Endothelial cell of umbilical vein (primary cell): ENCODE measurements around the gene TPCN2. TPM values are rescaled to one million over a fixed set of nuclear protein-coding genes. Genes with fewer than 3 reads are reported as not detected.

Experiments used
- BruUV-seq: library from RNA; stranded (reverse); fragments of 400-500 nt; replicated peaks from 2 replicates; lab custom pipeline; 2021; lab: Mats Ljungman, UMichigan
- CTCF ChIA-PET: fragments of 300-600, 350-600 bp; sonication (Branson Sonifier 250); formaldehyde crosslinking; loops from one replicate; lab custom pipeline; 2021; ENCODE audit warnings: antibody characterized with exemption, inconsistent platforms; lab: Charles Lee
- POLR2A ChIA-PET: fragments of 300-600, 350-600 bp; sonication (Branson Sonifier 250); formaldehyde crosslinking; loops from one replicate; lab custom pipeline; 2021; ENCODE audit warnings: antibody characterized with exemption, inconsistent platforms; lab: Charles Lee
- DNase-seq: peaks from one replicate; pipeline ENCODE4 v3.0.0-alpha.2; 2011; ENCODE audit warnings: low read depth, low spot score
- FAIRE-seq: peaks from 2 replicates; lab custom pipeline; 2011; peaks lifted over from hg19 to GRCh38; lab: Jason Lieb, UNC
- H2AFZ ChIP-seq: 2 replicates; pipeline ENCODE4 v1.6.0; 2012; ENCODE audit warnings: low read depth, low read length, control low read depth, inconsistent platforms
- H3K27ac ChIP-seq: 2 replicates; pipeline ENCODE4 v1.5.1; 2011; ENCODE audit warnings: low read depth, mild to moderate bottlenecking, control low read depth, low read length, moderate library complexity; ENCODE audit not compliant: insufficient read depth
- H3K27me3 ChIP-seq, 2 experiments: 2 replicates each; pipeline versions ENCODE4 v1.6.0 to v1.6.1; 2011; ENCODE audit warnings: low read length in 2 of 2, mixed read lengths in 1 of 2; ENCODE audit not compliant: control insufficient read depth in 2 of 2, insufficient read depth in 2 of 2
- H3K36me3 ChIP-seq, 2 experiments: 2 replicates in 1 of 2; 3 replicates in 1 of 2; pipeline ENCODE4 v1.5.1; 2011; ENCODE audit warnings: low read length in 2 of 2, mild to moderate bottlenecking in 1 of 2, moderate library complexity in 1 of 2; ENCODE audit not compliant: control insufficient read depth in 2 of 2, insufficient read depth in 2 of 2; ENCODE audit errors: extremely low read depth in 1 of 2
- H3K4me1 ChIP-seq: 3 replicates; pipeline ENCODE4 v1.5.1; 2011; ENCODE audit warnings: mild to moderate bottlenecking, low read length; ENCODE audit not compliant: control insufficient read depth, insufficient read depth; ENCODE audit errors: extremely low read depth
- H3K4me2 ChIP-seq: 2 replicates; pipeline ENCODE4 v1.6.1; 2011; ENCODE audit warnings: low read length, control low read depth, mixed read lengths; ENCODE audit not compliant: insufficient read depth
- H3K4me3 ChIP-seq, 3 experiments: fragments of 200-600 bp in 1 of 3; sonication (generic), shearing (Covaris generic) in 1 of 3; replicated peaks in 1 of 3; 2 replicates each; pipeline ENCODE4 v1.5.1; 2011 to 2016; ENCODE audit warnings: control low read depth in 3 of 3, low read length in 3 of 3, mild to moderate bottlenecking in 2 of 3, inconsistent platforms in 1 of 3, low read depth in 1 of 3, moderate library complexity in 1 of 3; ENCODE audit not compliant: insufficient read depth in 1 of 3
- H3K79me2 ChIP-seq: 2 replicates; pipeline ENCODE4 v1.6.0; 2012; ENCODE audit warnings: low read length, inconsistent platforms; ENCODE audit not compliant: control insufficient read depth, insufficient read depth
- H3K9ac ChIP-seq: replicated peaks from 2 replicates; pipeline ENCODE3; 2011; ENCODE audit warnings: low read length, control low read depth; ENCODE audit not compliant: insufficient read depth; ENCODE audit errors: extremely low read depth
- H3K9me1 ChIP-seq: replicated peaks from 3 replicates; pipeline ENCODE4 v1.6.0; 2011; ENCODE audit warnings: mild to moderate bottlenecking, low read length; ENCODE audit not compliant: control insufficient read depth, insufficient read depth; ENCODE audit errors: extremely low read depth
- H3K9me3 ChIP-seq: replicated peaks from 2 replicates; pipeline ENCODE4 v1.5.1; 2012; ENCODE audit warnings: low read length, inconsistent platforms; ENCODE audit not compliant: control insufficient read depth, insufficient read depth
- H4K20me1 ChIP-seq: replicated peaks from 2 replicates; pipeline ENCODE3; 2011; ENCODE audit warnings: mild to moderate bottlenecking, low read length; ENCODE audit not compliant: control insufficient read depth, insufficient read depth; ENCODE audit errors: extremely low read depth
- CTCF ChIP-seq, 2 donors: IDR thresholded peaks; 1 replicate in 1 of 2; 2 replicates in 1 of 2; pipeline ENCODE4 v1.5.1; 2011; ENCODE audit warnings: low read length in 2 of 2, mild to moderate bottlenecking in 2 of 2, moderate library complexity in 2 of 2, control low read depth in 1 of 2, inconsistent platforms in 1 of 2, low read depth in 1 of 2; ENCODE audit not compliant: insufficient read depth in 1 of 2; ENCODE audit errors: extremely low read depth in 1 of 2
- EZH2 ChIP-seq: IDR thresholded peaks from 2 replicates; pipeline ENCODE4 v1.6.1; 2012; ENCODE audit warnings: borderline replicate concordance, low read depth, mild to moderate bottlenecking, moderate library complexity, low read length, inconsistent platforms; ENCODE audit not compliant: severe bottlenecking
- FOS ChIP-seq: IDR thresholded peaks from 2 replicates; pipeline ENCODE4 v1.6.1; 2011; ENCODE audit warnings: mild to moderate bottlenecking, low read length, moderate library complexity, borderline replicate concordance; ENCODE audit not compliant: insufficient read depth
- GATA2 ChIP-seq: IDR thresholded peaks from 2 replicates; pipeline ENCODE4 v1.7.0; 2011; ENCODE audit warnings: low read depth, mild to moderate bottlenecking, moderate library complexity, mixed read lengths, low read length; ENCODE audit not compliant: insufficient read length, insufficient read depth
- JUN ChIP-seq: IDR thresholded peaks from 2 replicates; pipeline ENCODE4 v1.6.1; 2011; ENCODE audit warnings: borderline replicate concordance, low read depth; ENCODE audit not compliant: insufficient read length, insufficient read depth
- MYC ChIP-seq: IDR thresholded peaks from one replicate; pipeline ENCODE4 v1.6.1; 2011; ENCODE audit warnings: mild to moderate bottlenecking, low read depth, low read length
- POLR2A ChIP-seq: IDR thresholded peaks from 2 replicates; pipeline ENCODE4 v1.6.1; 2012; ENCODE audit warnings: low read depth, mild to moderate bottlenecking, control low read depth, low read length
- POLR2AphosphoS5 ChIP-seq: IDR thresholded peaks from 2 replicates; pipeline ENCODE4 v1.6.1; 2012; ENCODE audit warnings: low read depth, mild to moderate bottlenecking, control low read depth, low read length, moderate library complexity; ENCODE audit not compliant: insufficient read depth
- dilution Hi-C: fragments of 300-500 bp; cut with MboI; formaldehyde crosslinking; loops from one replicate; pipeline ENCODE4 v1.15.0; 2019; ENCODE audit warnings: low sequenced_read_pairs; ENCODE audit not compliant: extremely low pct_ligation_motif_present
- intact Hi-C: fragments of 100-400 bp; cut with micrococcal nuclease; formaldehyde crosslinking; loops from one replicate; pipeline ENCODE4 v1.10.0; 2022
- polyA plus RNA-seq, 4 experiments: library from polyadenylated mRNA; depleted of rRNA in 3 of 4; stranded (reverse) in 3 of 4; unstranded in 1 of 4; fragments of >200 nt; gene quantifications; 2 replicates each; pipeline versions ENCODE4 v1.2.1 to v1.2.3, GENCODE V29; 2011 to 2012; ENCODE audit warnings: missing spikeins in 1 of 4
- total RNA-seq: library from RNA; stranded (reverse); gene quantifications from 2 replicates; pipeline ENCODE4 v1.2.3, GENCODE V29; 2021
- TF ChIP-seq, protein P1 (sequence below): IDR thresholded peaks from 2 replicates; pipeline ENCODE4 v1.6.1; 2011; ENCODE audit not compliant: insufficient read depth, insufficient read length

TPCN2 gene
- total and polyA plus RNA-seq, 2 donors (not counting 3 experiments of a cell fraction or from before 2014, with no cell fraction given), result 10.3 to 13.4 TPM

DNA sequence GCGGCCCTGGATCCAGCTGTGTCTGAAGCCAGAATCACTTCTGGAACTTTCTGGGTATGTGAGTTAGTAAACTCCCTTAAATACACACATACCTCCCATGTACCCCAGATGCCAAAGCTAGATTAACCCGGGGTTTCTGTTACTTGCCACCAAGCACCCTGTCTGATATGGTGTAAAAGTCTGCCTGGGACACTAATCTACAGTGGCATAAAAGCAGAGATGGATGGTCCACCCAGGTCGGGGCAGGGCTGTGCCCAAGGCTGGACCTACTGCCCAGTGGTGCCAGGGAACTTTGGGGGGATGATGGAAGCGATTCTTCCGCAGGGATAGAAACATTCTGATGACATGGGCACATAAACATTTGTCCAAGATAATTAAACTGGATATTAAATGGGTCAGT is 48.3 kb upstream of the TPCN2 start:
- H3K79me2 ChIP-seq, result no peaks in the 10 kb centered on the region
- no peaks in the 10 kb centered on the region for H3K27me3 ChIP-seq
- TF ChIP-seq POLR2AphosphoS5, result no peak
- no peak for TF ChIP-seq MYC
- no peak for TF ChIP-seq CTCF (IDR thresholded peaks at IDR 0.05; ENCODE audit: extremely low read depth in 1 of 2, insufficient read depth in 1 of 2, low read depth in 1 of 2, low read length in 2 of 2)
- no peak for TF ChIP-seq GATA2
- TF ChIP-seq EZH2, result no peak
- TF ChIP-seq POLR2A, result no peak
- TF ChIP-seq FOS, result no peak
- TF ChIP-seq, protein P1, sequence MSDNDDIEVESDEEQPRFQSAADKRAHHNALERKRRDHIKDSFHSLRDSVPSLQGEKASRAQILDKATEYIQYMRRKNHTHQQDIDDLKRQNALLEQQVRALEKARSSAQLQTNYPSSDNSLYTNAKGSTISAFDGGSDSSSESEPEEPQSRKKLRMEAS, result no peak
- TF ChIP-seq JUN, result no peak
- POLR2A ChIA-PET, result no interaction called here
- intact Hi-C loops, result no loop called here
- DNase-seq (no peak), FAIRE-seq (no peak)
- H3K36me3 ChIP-seq, result no peaks in the 10 kb centered on the region
- H3K9me1 ChIP-seq, result no peaks in the 10 kb centered on the region
- H3K27ac ChIP-seq, result no peak overlapping the region
- peaks cover 4% of the 10 kb centered on the region for H3K4me1 ChIP-seq
- H3K9me3 ChIP-seq, result no peaks in the 10 kb centered on the region
- no peak overlapping the region for H3K4me2 ChIP-seq
- H2AFZ ChIP-seq, result no peak overlapping the region
- no peak overlapping the region for H3K4me3 ChIP-seq
- dilution Hi-C loops, result no loop called here
- no TSS peak for BruUV-seq
- H3K9ac ChIP-seq, result no peak overlapping the region
- no peaks in the 10 kb centered on the region for H4K20me1 ChIP-seq
- CTCF ChIA-PET, result interaction anchor here (1.0 to 1.5 kb wide), 5 partner anchors 13 to 669 kb away, joined by 3 to 5 read pairs (median 3); partner anchors contain the start of gene MRGPRF
